ENCODE measurements around the gene RANBP3L.

DNA sequence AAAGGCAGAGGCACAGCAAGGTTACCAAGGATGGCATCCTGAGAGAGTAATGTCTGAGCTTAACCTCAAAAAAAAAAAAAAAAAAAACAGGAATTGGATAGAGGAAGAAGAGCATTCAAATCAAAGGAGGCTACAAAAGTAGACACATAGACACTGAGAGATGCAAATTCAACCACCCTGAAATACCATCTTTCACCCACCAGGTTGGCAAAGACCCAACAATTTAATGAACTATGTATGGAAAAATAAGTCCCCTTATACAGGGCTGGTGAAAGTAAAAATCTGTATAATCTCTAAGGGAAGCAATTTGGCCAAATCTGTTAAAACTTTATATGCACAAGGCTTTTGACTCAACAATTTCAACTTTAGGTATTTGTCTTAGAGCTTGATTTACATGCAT, 64.9 kb downstream of the RANBP3L start:
- TF ChIP-seq, protein P1, sequence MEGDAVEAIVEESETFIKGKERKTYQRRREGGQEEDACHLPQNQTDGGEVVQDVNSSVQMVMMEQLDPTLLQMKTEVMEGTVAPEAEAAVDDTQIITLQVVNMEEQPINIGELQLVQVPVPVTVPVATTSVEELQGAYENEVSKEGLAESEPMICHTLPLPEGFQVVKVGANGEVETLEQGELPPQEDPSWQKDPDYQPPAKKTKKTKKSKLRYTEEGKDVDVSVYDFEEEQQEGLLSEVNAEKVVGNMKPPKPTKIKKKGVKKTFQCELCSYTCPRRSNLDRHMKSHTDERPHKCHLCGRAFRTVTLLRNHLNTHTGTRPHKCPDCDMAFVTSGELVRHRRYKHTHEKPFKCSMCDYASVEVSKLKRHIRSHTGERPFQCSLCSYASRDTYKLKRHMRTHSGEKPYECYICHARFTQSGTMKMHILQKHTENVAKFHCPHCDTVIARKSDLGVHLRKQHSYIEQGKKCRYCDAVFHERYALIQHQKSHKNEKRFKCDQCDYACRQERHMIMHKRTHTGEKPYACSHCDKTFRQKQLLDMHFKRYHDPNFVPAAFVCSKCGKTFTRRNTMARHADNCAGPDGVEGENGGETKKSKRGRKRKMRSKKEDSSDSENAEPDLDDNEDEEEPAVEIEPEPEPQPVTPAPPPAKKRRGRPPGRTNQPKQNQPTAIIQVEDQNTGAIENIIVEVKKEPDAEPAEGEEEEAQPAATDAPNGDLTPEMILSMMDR (IDR thresholded peaks at IDR 0.05) = no peak
- TF ChIP-seq EZH2 (IDR thresholded peaks at IDR 0.05) = no peak
- no peak for TF ChIP-seq EZH2phosphoT487 (IDR thresholded peaks at IDR 0.05)
